Mesothelial cell of epicardium (in vitro differentiated cells): ENCODE results near the gene FASN. TPM values are rescaled to one million over a fixed set of nuclear protein-coding genes. Genes with fewer than 3 reads are reported as not detected.
A peak's percentile ranks its signal among the peaks of the same experiment; 100 is the strongest.

Source experiments
- DNase-seq, 2 experiments: peaks; one replicate each; pipeline ENCODE4 v3.0.0; 2021; ENCODE audit warnings: low spot score in 2 of 2; ENCODE audit not compliant: unreplicated experiment in 2 of 2
- H3K27ac Mint-ChIP-seq: 2 replicates; pipeline ENCODE4 v1.8.0; 2021; ENCODE audit warnings: mixed read lengths
- H3K27me3 Mint-ChIP-seq: 2 replicates; pipeline ENCODE4 v1.8.0; 2021; ENCODE audit warnings: low read depth, mixed read lengths
- H3K36me3 Mint-ChIP-seq: 2 replicates; pipeline ENCODE4 v1.8.0; 2021; ENCODE audit warnings: mixed read lengths
- H3K4me1 Mint-ChIP-seq: 2 replicates; pipeline ENCODE4 v1.8.0; 2021; ENCODE audit warnings: mixed read lengths
- H3K4me3 Mint-ChIP-seq: 2 replicates; pipeline ENCODE4 v1.8.0; 2021; ENCODE audit warnings: mild to moderate bottlenecking, moderate library complexity, mixed read lengths
- H3K9me3 Mint-ChIP-seq: 2 replicates; pipeline ENCODE4 v1.8.0; 2021; ENCODE audit warnings: mixed read lengths
- CTCF ChIP-seq: fragments of 200-600 bp; sonication (generic); IDR thresholded peaks from one replicate; pipeline ENCODE4 v1.5.0; 2021; ENCODE audit warnings: antibody characterized with exemption; ENCODE audit not compliant: unreplicated experiment
- total RNA-seq: library from RNA; stranded (reverse); gene quantifications from 3 replicates; pipeline ENCODE4 v1.2.1, GENCODE V29; 2021

FASN gene
- total RNA-seq, 1 donor from 2014 or later: 227 TPM

GRCh38 chr17:82033359-82034085, 64.5 kb downstream of the FASN start:
- no peak for DNase-seq
- H3K36me3 Mint-ChIP-seq: peaks cover 5% of the 10 kb centered on the region
- H3K4me3 Mint-ChIP-seq: peak overlapping the region; percentile 66
- H3K4me1 Mint-ChIP-seq: peaks cover 21% of the 10 kb centered on the region
- H3K27ac Mint-ChIP-seq: no peak overlapping the region
- no peaks in the 10 kb centered on the region for H3K27me3 Mint-ChIP-seq
- no peaks in the 10 kb centered on the region for H3K9me3 Mint-ChIP-seq
- no peak for TF ChIP-seq CTCF

GRCh38 chr17:82031885-82032627, 66.0 kb downstream of the FASN start:
- no peak for DNase-seq
- Mint-ChIP-seq H3K27ac (no peak overlapping the region), H3K9me3 (no peaks in the 10 kb centered on the region), H3K36me3 (peaks cover 7% of the 10 kb centered on the region), H3K4me3 (peak overlapping the region; percentile 66), H3K4me1 (peaks cover 16% of the 10 kb centered on the region), H3K27me3 (no peaks in the 10 kb centered on the region)
- no peak for TF ChIP-seq CTCF

- no peak for TF ChIP-seq CTCF
- Mint-ChIP-seq H3K9me3 (no peaks in the 10 kb centered on the region), H3K36me3 (peaks cover 8% of the 10 kb centered on the region), H3K27ac (peak within 1 kb of the TSS; percentile 76), H3K4me3 (peak within 1 kb of the TSS; percentile 80), H3K4me1 (peaks cover 14% of the 10 kb centered on the region), H3K27me3 (no peaks in the 10 kb centered on the region)
- no peak for DNase-seq
Observed at GRCh38 chr17:82031303-82031884, 66.6 kb downstream of the FASN start, which contains the start of gene RAC3. RAC3 (plus strand) TSS chr17:82031678; CDS start chr17:82031762, 84 bp downstream.

GRCh38 chr17:82030470-82031302, 67.3 kb downstream of the FASN start:
- TF ChIP-seq CTCF: peak; percentile 89
- peak overlapping the region; percentile 76 for H3K27ac Mint-ChIP-seq

GRCh38 chr17:82029990-82030469, 68.0 kb downstream of the FASN start:
- no peak for TF ChIP-seq CTCF
- Mint-ChIP-seq H3K36me3 (peaks cover 5% of the 10 kb centered on the region), H3K27me3 (no peaks in the 10 kb centered on the region), H3K9me3 (no peaks in the 10 kb centered on the region), H3K27ac (no peak overlapping the region), H3K4me3 (peak overlapping the region; percentile 55), H3K4me1 (peaks cover 8% of the 10 kb centered on the region)
- no peak for DNase-seq

More at GRCh38 chr17:82030470-82031302, 67.3 kb downstream of the FASN start:
- no peaks in the 10 kb centered on the region for H3K9me3 Mint-ChIP-seq
- H3K4me1 Mint-ChIP-seq: peaks cover 13% of the 10 kb centered on the region
- peak overlapping the region; percentile 80 for H3K4me3 Mint-ChIP-seq
- peak; percentile 83 to 93 for DNase-seq
- no peaks in the 10 kb centered on the region for H3K27me3 Mint-ChIP-seq
- peaks cover 8% of the 10 kb centered on the region for H3K36me3 Mint-ChIP-seq
